ENCODE measurements around the gene RBM19. TPM values are rescaled to one million over a fixed set of nuclear protein-coding genes. Genes with fewer than 3 reads are reported as not detected.

The RBM19 gene
- total and polyA plus RNA-seq, 4 donors: 14.6 to 33.6 (median 24.4) TPM

- Histone ChIP-seq H3K4me3 (ENCODE audit: low read depth, low read length) (no peak overlapping the region), H3K9me3 (ENCODE audit: control insufficient read depth, insufficient read depth, low read length) (no peaks in the 10 kb centered on the region), H3K36me3 (ENCODE audit: control insufficient read depth, insufficient read depth, low read length) (peaks cover 2% of the 10 kb centered on the region), H3K27ac (ENCODE audit: low read depth, low read length) (no peak overlapping the region), H3K4me1 (ENCODE audit: control insufficient read depth, insufficient read depth, low read length) (peaks cover 23% of the 10 kb centered on the region), H3K27me3 (ENCODE audit: control insufficient read depth, insufficient read depth, low read length) (no peaks in the 10 kb centered on the region)
- WGBS (ENCODE audit: insufficient coverage): 92% methylated on average over 2 of the region's 4 CpGs
- DNase-seq (ENCODE audit: low read depth in 4 of 6, low spot score in 6 of 6): no peak
Observed at GRCh38 chr12:113891167-113891692, 74.9 kb downstream of the RBM19 start.

GRCh38 chr12:113889891-113890581 lies 76.1 kb downstream of the RBM19 start:
- H3K27ac ChIP-seq (ENCODE audit: low read depth, low read length): peak overlapping the region; percentile 15
- no peaks in the 10 kb centered on the region for H3K36me3 ChIP-seq (ENCODE audit: control insufficient read depth, insufficient read depth, low read length)
- H3K9me3 ChIP-seq (ENCODE audit: control insufficient read depth, insufficient read depth, low read length): no peaks in the 10 kb centered on the region
- no peak overlapping the region for H3K4me3 ChIP-seq (ENCODE audit: low read depth, low read length)
- peaks cover 23% of the 10 kb centered on the region for H3K4me1 ChIP-seq (ENCODE audit: control insufficient read depth, insufficient read depth, low read length)
- 44% methylated on average over 3 of the region's 23 CpGs for WGBS (ENCODE audit: insufficient coverage)
- H3K27me3 ChIP-seq (ENCODE audit: control insufficient read depth, insufficient read depth, low read length): no peaks in the 10 kb centered on the region
- DNase-seq (ENCODE audit: low read depth in 4 of 6, low spot score in 6 of 6): peak in 2 of 6 donors; percentile 75 to 86

- Histone ChIP-seq H3K36me3 (ENCODE audit: control insufficient read depth, insufficient read depth, low read length) (no peaks in the 10 kb centered on the region), H3K27ac (ENCODE audit: low read depth, low read length) (no peak overlapping the region), H3K4me1 (ENCODE audit: control insufficient read depth, insufficient read depth, low read length) (peaks cover 23% of the 10 kb centered on the region), H3K9me3 (ENCODE audit: control insufficient read depth, insufficient read depth, low read length) (no peaks in the 10 kb centered on the region), H3K4me3 (ENCODE audit: low read depth, low read length) (no peak overlapping the region), H3K27me3 (ENCODE audit: control insufficient read depth, insufficient read depth, low read length) (no peaks in the 10 kb centered on the region)
- WGBS (ENCODE audit: insufficient coverage): 26% methylated on average over 2 of the region's 3 CpGs
- peak in 2 of 6 donors; percentile 29 to 71 for DNase-seq (ENCODE audit: low read depth in 4 of 6, low spot score in 6 of 6)
Observed at GRCh38 chr12:113889076-113889475, 77.0 kb downstream of the RBM19 start.

- Histone ChIP-seq H3K4me3 (ENCODE audit: low read depth, low read length) (no peak overlapping the region), H3K27ac (ENCODE audit: low read depth, low read length) (no peak overlapping the region), H3K27me3 (ENCODE audit: control insufficient read depth, insufficient read depth, low read length) (no peaks in the 10 kb centered on the region), H3K36me3 (ENCODE audit: control insufficient read depth, insufficient read depth, low read length) (no peaks in the 10 kb centered on the region), H3K4me1 (ENCODE audit: control insufficient read depth, insufficient read depth, low read length) (peaks cover 23% of the 10 kb centered on the region), H3K9me3 (ENCODE audit: control insufficient read depth, insufficient read depth, low read length) (no peaks in the 10 kb centered on the region)
- DNase-seq (ENCODE audit: low read depth in 4 of 6, low spot score in 6 of 6): no peak
- 60% methylated on average over 1 of the region's 2 CpGs for WGBS (ENCODE audit: insufficient coverage)
Observed at GRCh38 chr12:113888435-113888834, 77.7 kb downstream of the RBM19 start.

- 79% methylated on average over 3 of the region's 3 CpGs for WGBS (ENCODE audit: insufficient coverage)
Observed at GRCh38 chr12:113887906-113888305, 78.2 kb downstream of the RBM19 start.

GRCh38 chr12:113886721-113887120 lies 79.4 kb downstream of the RBM19 start:
- Histone ChIP-seq H3K36me3 (ENCODE audit: control insufficient read depth, insufficient read depth, low read length) (peaks cover 2% of the 10 kb centered on the region), H3K4me3 (ENCODE audit: low read depth, low read length) (no peak overlapping the region), H3K4me1 (ENCODE audit: control insufficient read depth, insufficient read depth, low read length) (peaks cover 37% of the 10 kb centered on the region), H3K27ac (ENCODE audit: low read depth, low read length) (no peak overlapping the region), H3K9me3 (ENCODE audit: control insufficient read depth, insufficient read depth, low read length) (no peaks in the 10 kb centered on the region), H3K27me3 (ENCODE audit: control insufficient read depth, insufficient read depth, low read length) (no peaks in the 10 kb centered on the region)
- WGBS (ENCODE audit: insufficient coverage): 95% methylated on average over 6 of the region's 9 CpGs
- DNase-seq (ENCODE audit: low read depth in 4 of 6, low spot score in 6 of 6): no peak

More at GRCh38 chr12:113887906-113888305, 78.2 kb downstream of the RBM19 start:
- H3K27ac ChIP-seq (ENCODE audit: low read depth, low read length): no peak overlapping the region
- H3K9me3 ChIP-seq (ENCODE audit: control insufficient read depth, insufficient read depth, low read length): no peaks in the 10 kb centered on the region
- H3K36me3 ChIP-seq (ENCODE audit: control insufficient read depth, insufficient read depth, low read length): no peaks in the 10 kb centered on the region
- no peak for DNase-seq (ENCODE audit: low read depth in 4 of 6, low spot score in 6 of 6)
- H3K27me3 ChIP-seq (ENCODE audit: control insufficient read depth, insufficient read depth, low read length): no peaks in the 10 kb centered on the region
- peaks cover 26% of the 10 kb centered on the region for H3K4me1 ChIP-seq (ENCODE audit: control insufficient read depth, insufficient read depth, low read length)
- H3K4me3 ChIP-seq (ENCODE audit: low read depth, low read length): no peak overlapping the region

- no peaks in the 10 kb centered on the region for H3K9me3 ChIP-seq (ENCODE audit: control insufficient read depth, insufficient read depth, low read length)
- H3K4me1 ChIP-seq (ENCODE audit: control insufficient read depth, insufficient read depth, low read length): peaks cover 45% of the 10 kb centered on the region
- H3K27ac ChIP-seq (ENCODE audit: low read depth, low read length): no peak overlapping the region
- H3K27me3 ChIP-seq (ENCODE audit: control insufficient read depth, insufficient read depth, low read length): no peaks in the 10 kb centered on the region
- H3K4me3 ChIP-seq (ENCODE audit: low read depth, low read length): no peak overlapping the region
- DNase-seq (ENCODE audit: low read depth in 4 of 6, low spot score in 6 of 6): no peak
- no CpG with 5 or more reads among the region's 3 CpGs for WGBS (ENCODE audit: insufficient coverage)
- H3K36me3 ChIP-seq (ENCODE audit: control insufficient read depth, insufficient read depth, low read length): peaks cover 3% of the 10 kb centered on the region
Observed at GRCh38 chr12:113884392-113884791, 81.7 kb downstream of the RBM19 start.

GRCh38 chr12:113882690-113883089 lies 83.4 kb downstream of the RBM19 start:
- Histone ChIP-seq H3K27me3 (ENCODE audit: control insufficient read depth, insufficient read depth, low read length) (no peaks in the 10 kb centered on the region), H3K9me3 (ENCODE audit: control insufficient read depth, insufficient read depth, low read length) (no peaks in the 10 kb centered on the region), H3K4me3 (ENCODE audit: low read depth, low read length) (no peak overlapping the region), H3K36me3 (ENCODE audit: control insufficient read depth, insufficient read depth, low read length) (peaks cover 7% of the 10 kb centered on the region), H3K4me1 (ENCODE audit: control insufficient read depth, insufficient read depth, low read length) (peaks cover 35% of the 10 kb centered on the region), H3K27ac (ENCODE audit: low read depth, low read length) (no peak overlapping the region)
- 42% methylated on average over 2 of the region's 2 CpGs for whole genome bisulfite sequencing (ENCODE audit: insufficient coverage)
- DNase-seq (ENCODE audit: low read depth in 4 of 6, low spot score in 6 of 6): no peak

GRCh38 chr12:113880988-113881962 lies 84.8 kb downstream of the RBM19 start:
- Histone ChIP-seq H3K27ac (ENCODE audit: low read depth, low read length) (no peak overlapping the region), H3K4me1 (ENCODE audit: control insufficient read depth, insufficient read depth, low read length) (peaks cover 34% of the 10 kb centered on the region), H3K9me3 (ENCODE audit: control insufficient read depth, insufficient read depth, low read length) (no peaks in the 10 kb centered on the region), H3K4me3 (ENCODE audit: low read depth, low read length) (no peak overlapping the region), H3K27me3 (ENCODE audit: control insufficient read depth, insufficient read depth, low read length) (no peaks in the 10 kb centered on the region), H3K36me3 (ENCODE audit: control insufficient read depth, insufficient read depth, low read length) (peaks cover 11% of the 10 kb centered on the region)
- DNase-seq (ENCODE audit: low read depth in 4 of 6, low spot score in 6 of 6): peak in 1 of 6 donors; percentile 86
- WGBS (ENCODE audit: insufficient coverage): 57% methylated on average over 18 of the region's 23 CpGs

Data from spinal cord (tissue), 10 donors.